ENCODE results near the gene TSPAN9.

Gene TSPAN9

GRCh38 chr12:3145546-3146310 is 68.5 kb downstream of the TSPAN9 start:
- TF ChIP-seq CTCF (IDR thresholded peaks at IDR 0.05; ENCODE audit: low read depth, low read length), result no peak

DNA sequence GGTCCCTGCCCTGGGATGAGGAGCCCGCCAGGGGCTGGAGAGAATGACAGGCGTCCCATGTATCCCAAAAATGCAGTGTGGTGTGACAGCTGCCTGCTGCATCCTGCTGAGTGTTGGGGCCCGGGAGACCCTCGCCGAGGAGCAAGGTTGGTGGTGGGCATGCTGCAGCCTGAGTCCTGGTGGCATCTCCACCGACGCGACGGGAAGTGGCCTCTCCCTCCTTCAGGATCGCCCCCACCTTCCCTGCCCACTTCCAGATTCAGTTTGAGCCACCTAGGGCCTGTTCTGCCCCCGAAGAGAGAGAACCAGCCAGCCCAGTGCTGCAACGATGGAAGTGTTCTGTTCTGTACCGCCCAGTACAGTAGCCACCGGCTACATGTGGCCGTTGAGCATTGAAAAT is 70.1 kb downstream of the TSPAN9 start:
- no peak for TF ChIP-seq CTCF (IDR thresholded peaks at IDR 0.05; ENCODE audit: low read depth, low read length)
- DNase-seq (ENCODE audit: extremely low read depth, low read depth), result no peak

More at GRCh38 chr12:3145546-3146310, 68.5 kb downstream of the TSPAN9 start:
- no peak for DNase-seq (ENCODE audit: extremely low read depth, low read depth)

DNA sequence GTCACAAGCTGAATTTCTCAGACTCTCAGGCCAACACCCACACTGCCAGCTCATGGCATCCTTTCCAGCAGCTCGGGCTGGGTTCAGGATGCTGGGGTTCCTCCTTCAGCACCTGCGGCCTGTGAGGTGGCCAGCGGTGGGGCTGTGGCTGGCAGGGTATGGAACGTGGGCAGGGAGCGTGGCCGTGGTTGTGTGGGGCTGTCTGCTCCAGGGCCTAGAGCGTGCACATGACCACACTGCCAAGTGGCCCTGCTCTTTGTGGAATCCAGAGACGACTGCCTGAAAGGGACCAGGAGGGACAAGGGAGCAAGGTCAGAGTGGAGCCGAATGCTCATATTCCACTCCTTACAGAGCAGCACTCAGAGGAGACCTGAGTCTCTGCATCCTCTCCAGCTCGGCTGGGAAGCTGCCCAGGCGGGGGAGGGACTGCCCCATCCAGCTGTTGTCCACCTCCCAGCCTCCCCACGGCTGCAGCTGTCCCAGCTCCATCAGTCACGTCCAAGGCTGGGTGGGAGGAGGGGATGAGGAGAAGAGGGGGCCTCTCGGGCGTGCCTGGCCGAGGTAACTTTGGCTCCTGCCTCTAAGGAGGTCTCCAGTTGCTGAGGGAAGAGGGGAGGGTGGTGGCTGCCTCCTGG is 71.3 kb downstream of the TSPAN9 start:
- DNase-seq (ENCODE audit: extremely low read depth, low read depth), result no peak
- TF ChIP-seq CTCF (IDR thresholded peaks at IDR 0.05; ENCODE audit: low read depth, low read length), result no peak

DNA sequence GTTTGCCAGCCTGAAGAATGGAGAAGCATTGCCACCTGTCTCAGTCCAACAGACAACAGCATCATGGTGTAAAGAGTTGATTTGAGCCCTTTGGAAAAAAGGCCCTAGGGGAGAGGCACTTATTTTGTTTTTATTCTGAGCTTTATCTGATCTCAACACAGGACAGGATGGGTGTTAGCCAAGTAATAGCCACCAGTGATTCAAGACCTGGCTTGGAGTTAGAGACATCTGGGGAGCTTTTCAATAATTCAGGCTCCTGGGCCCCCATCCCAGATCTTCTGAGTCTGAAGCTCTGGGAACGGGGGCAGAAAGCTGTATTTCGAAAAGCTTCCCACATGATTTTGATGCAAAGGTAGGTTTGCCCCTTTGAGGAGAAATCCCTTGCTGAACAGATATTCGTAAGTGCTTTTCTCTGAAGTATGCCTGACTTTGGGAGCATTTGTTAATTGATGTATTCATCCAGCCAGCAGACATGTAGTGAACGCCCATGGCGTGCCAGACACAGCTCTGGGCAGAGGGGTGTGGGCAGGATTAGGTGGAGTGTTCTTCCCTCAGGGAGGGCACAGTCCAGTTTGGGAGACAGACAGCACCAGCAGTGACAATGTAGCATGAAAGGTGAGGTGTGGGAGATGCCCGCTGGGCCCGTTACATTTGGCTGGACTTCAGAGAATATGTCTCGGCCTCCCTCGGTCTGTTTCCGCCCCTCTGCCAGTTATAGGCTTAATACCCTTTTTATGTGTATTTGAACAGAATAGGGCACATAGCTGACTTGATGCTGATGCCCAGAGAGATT is 72.5 kb downstream of the TSPAN9 start:
- no peak for TF ChIP-seq CTCF (IDR thresholded peaks at IDR 0.05; ENCODE audit: low read depth, low read length)
- no peak for DNase-seq (ENCODE audit: extremely low read depth, low read depth)

DNA sequence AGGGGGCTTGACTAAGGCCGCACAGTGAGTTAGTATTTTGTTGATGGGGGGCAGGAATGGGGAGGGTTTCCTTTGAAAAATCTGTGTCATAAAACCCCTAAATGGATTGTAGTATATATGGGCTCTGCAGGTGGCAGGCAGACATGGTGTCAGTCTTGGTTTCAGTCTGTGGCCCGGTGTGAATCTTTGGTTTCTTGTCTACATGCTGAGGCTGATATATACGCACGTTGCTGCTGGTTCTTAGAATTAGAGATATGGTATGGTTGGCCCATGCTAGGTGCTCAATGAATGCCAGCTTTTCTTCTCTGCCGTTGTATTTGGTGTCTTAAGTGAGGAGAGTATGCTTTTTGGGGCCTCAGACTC is 73.1 kb downstream of the TSPAN9 start:
- no peak for TF ChIP-seq CTCF (IDR thresholded peaks at IDR 0.05; ENCODE audit: low read depth, low read length)
- DNase-seq (ENCODE audit: extremely low read depth, low read depth), result no peak

GRCh38 chr12:3150931-3151835 is 74.0 kb downstream of the TSPAN9 start:
- DNase-seq (ENCODE audit: extremely low read depth, low read depth), result no peak
- no peak for TF ChIP-seq CTCF (IDR thresholded peaks at IDR 0.05; ENCODE audit: low read depth, low read length)
